ENCODE data around the gene SCARB2. TPM values are rescaled to one million over a fixed set of nuclear protein-coding genes. Genes with fewer than 3 reads are reported as not detected.

SCARB2 gene
- total and polyA plus RNA-seq, 2 of the 4 experiments (the other 2 are of a cell fraction) = 69.2 to 102 TPM

DNA sequence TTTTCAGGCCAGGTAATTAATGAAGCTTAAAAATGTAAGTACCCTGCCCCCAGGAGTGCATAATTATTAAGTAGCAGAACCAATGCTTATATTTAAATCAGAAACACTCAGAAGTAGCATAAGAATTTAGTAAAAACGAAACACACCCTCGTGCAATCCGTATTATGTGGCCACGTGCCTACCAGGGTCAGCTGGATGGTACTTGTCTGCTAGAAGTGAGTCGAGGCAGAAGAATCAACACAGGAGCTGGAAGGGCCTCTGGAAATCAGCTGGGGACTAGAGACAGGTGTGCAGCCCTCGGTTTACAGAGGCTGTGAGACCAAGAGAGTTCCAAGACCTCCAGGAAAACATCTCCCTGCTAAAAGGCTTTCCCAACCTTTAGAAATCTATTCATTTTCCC lies 37.3 kb upstream of the SCARB2 start:
- no peak overlapping the region for H4K5ac ChIP-seq (ENCODE audit: low read depth, low read length)
- POLR2A ChIA-PET (ENCODE audit: unreplicated experiment) = no interaction called here
- H3K23ac ChIP-seq (ENCODE audit: low read depth, low read length) = 0 out of 2 replicates have a peak overlapping the region, but pooled peaks have one; percentile 78
- H3K9ac ChIP-seq (ENCODE audit: low read depth, low read length) = no peak overlapping the region
- peak overlapping the region; percentile 94 for H3K4me2 ChIP-seq (ENCODE audit: low read depth, low read length)
- H4K91ac ChIP-seq (ENCODE audit: insufficient read depth, low read depth, low read length) = no peak overlapping the region
- H2BK20ac ChIP-seq (ENCODE audit: low read depth, low read length) = no peak overlapping the region
- no peak overlapping the region for H3K4ac ChIP-seq (ENCODE audit: low read depth, low read length)
- H3K79me1 ChIP-seq (ENCODE audit: low read depth in 1 of 2, low read length in 2 of 2) = no peaks in the 10 kb centered on the region
- no peak for DNase-seq
- H2BK120ac ChIP-seq (ENCODE audit: low read depth, low read length) = no peak overlapping the region
- peak overlapping the region; percentile 39 for H2AFZ ChIP-seq (replicated peaks; ENCODE audit: low read length, poor library complexity)
- intact Hi-C loops (cut with micrococcal nuclease) = loop anchor here (1.0 kb wide), 1 partner anchor 24 kb away; no protein-coding TSS in a partner anchor
- H2BK5ac ChIP-seq (ENCODE audit: low read depth, low read length, poor library complexity, severe bottlenecking) = no peak overlapping the region
- H3K18ac ChIP-seq (ENCODE audit: low read depth, low read length) = no peak overlapping the region
- H3K27ac ChIP-seq (ENCODE audit: insufficient read depth, low read length) = no peak overlapping the region
- CTCF ChIA-PET = no interaction called here
- no peak for ATAC-seq (ENCODE audit: low read depth)
- H2AK5ac ChIP-seq (ENCODE audit: low read depth, low read length) = no peak overlapping the region
- H2AK9ac ChIP-seq (replicated peaks; ENCODE audit: low read depth, low read length, poor library complexity) = no peak overlapping the region
- H2BK15ac ChIP-seq (ENCODE audit: low read depth, low read length) = no peak overlapping the region
- dilution Hi-C loops (cut with HindIII; ENCODE audit: low sequenced_read_pairs, unreplicated experiment) = no loop called here
- H3K9me1 ChIP-seq (ENCODE audit: insufficient read depth, low read length) = no peaks in the 10 kb centered on the region
- H3K36me3 ChIP-seq (ENCODE audit: control insufficient read depth, insufficient read depth, low read length) = no peaks in the 10 kb centered on the region
- peaks cover 52% of the 10 kb centered on the region for H3K27me3 ChIP-seq (ENCODE audit: control insufficient read depth, insufficient read depth, low read length)
- H4K20me1 ChIP-seq (ENCODE audit: insufficient read depth, low read length) = no peaks in the 10 kb centered on the region
- no TSS peak for BruUV-seq (replicated peaks)
- H4K8ac ChIP-seq (ENCODE audit: low read depth in 2 of 2, low read length in 2 of 2) = no peak overlapping the region
- TF ChIP-seq, protein P1, sequence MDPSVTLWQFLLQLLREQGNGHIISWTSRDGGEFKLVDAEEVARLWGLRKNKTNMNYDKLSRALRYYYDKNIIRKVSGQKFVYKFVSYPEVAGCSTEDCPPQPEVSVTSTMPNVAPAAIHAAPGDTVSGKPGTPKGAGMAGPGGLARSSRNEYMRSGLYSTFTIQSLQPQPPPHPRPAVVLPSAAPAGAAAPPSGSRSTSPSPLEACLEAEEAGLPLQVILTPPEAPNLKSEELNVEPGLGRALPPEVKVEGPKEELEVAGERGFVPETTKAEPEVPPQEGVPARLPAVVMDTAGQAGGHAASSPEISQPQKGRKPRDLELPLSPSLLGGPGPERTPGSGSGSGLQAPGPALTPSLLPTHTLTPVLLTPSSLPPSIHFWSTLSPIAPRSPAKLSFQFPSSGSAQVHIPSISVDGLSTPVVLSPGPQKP (IDR thresholded peaks at IDR 0.05; ENCODE audit: borderline replicate concordance, low read depth, low read length) = no peak
- no peak for TF ChIP-seq RAD21 (IDR thresholded peaks at IDR 0.05; ENCODE audit: low read length)
- no peak for TF ChIP-seq CEBPB (IDR thresholded peaks at IDR 0.05; ENCODE audit: low read depth, low read length)
- TF ChIP-seq POLR2A (IDR thresholded peaks at IDR 0.05; ENCODE audit: low read depth, low read length) = no peak
- no peak for TF ChIP-seq NFE2L2 (IDR thresholded peaks at IDR 0.05; ENCODE audit: low read depth, low read length)
- H3K56ac ChIP-seq (ENCODE audit: extremely low read depth, insufficient read depth, low read length) = no peak overlapping the region
- in situ Hi-C loops (cut with MboI; ENCODE audit: low sequenced_read_pairs) = no loop called here
- no peak overlapping the region for H3K4me3 ChIP-seq (ENCODE audit: insufficient read depth, low read depth, low read length)
- H3K9me3 ChIP-seq (ENCODE audit: control insufficient read depth, insufficient read depth, low read length) = no peaks in the 10 kb centered on the region
- 20% methylated on average over 1 of the region's 6 CpGs; no CpG with 5 or more reads in 1 of the 2 experiments for WGBS, 2 experiments (ENCODE audit: extremely low coverage in 2 of 2, insufficient read length in 1 of 2)
- no peaks in the 10 kb centered on the region for H3K4me1 ChIP-seq (ENCODE audit: control insufficient read depth, insufficient read depth, low read length)
- H3K14ac ChIP-seq (replicated peaks; ENCODE audit: low read depth, low read length) = no peak overlapping the region
